GM19455 (cell line): ENCODE results near the gene OSBPL5.

ENCODE experiments used
- ATAC-seq: cut with Tn5 transposase; IDR thresholded peaks from one replicate; pipeline ENCODE4 v1.9.1; 2021; ENCODE audit not compliant: unreplicated experiment

OSBPL5 gene

DNA sequence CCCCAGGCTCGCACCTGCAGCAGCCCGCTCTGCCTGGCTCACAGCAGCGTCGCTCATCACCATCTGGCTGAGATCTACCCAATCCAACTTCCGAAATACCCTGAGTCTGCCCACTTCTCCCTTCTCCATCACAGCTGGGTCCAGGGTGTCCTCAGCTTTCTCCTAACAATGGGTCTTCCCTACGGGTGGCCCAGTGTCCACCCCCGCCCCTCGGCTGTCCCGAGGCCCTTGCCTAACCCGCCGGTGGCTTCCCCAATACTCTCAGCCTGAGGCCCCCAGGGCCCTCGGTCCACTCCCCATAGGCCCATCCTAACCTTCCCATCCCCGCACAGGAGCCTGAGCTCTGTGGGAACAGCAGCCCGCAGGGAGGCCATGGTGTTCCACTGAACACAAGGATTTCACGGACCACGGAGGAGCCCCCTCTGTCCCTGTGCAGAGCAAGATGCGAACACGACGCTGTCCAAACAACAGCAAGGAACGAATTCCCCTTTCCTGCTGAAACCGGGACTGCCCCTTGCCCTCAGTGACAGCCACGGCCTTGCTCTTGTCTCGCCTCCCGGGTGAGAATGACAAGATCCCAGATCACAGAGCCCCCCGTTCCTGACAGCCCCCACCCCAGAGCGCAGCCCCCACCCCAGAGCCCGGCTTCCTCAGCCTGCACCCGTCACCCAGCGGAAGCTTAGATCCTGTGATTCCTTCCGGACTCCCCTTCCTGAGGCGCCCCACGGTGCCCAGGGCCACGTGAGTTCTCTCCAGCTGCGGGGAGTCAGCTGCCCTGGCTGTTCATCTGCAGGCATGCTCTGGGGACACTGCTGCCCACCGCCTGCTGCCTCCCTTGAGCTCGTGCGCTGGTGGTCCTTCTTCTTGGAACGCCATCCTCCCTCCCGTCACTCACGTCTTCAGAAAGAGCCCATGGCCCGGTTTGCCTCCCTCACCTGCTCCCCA, 59.0 kb downstream of the OSBPL5 start:
- ATAC-seq, result no peak

DNA sequence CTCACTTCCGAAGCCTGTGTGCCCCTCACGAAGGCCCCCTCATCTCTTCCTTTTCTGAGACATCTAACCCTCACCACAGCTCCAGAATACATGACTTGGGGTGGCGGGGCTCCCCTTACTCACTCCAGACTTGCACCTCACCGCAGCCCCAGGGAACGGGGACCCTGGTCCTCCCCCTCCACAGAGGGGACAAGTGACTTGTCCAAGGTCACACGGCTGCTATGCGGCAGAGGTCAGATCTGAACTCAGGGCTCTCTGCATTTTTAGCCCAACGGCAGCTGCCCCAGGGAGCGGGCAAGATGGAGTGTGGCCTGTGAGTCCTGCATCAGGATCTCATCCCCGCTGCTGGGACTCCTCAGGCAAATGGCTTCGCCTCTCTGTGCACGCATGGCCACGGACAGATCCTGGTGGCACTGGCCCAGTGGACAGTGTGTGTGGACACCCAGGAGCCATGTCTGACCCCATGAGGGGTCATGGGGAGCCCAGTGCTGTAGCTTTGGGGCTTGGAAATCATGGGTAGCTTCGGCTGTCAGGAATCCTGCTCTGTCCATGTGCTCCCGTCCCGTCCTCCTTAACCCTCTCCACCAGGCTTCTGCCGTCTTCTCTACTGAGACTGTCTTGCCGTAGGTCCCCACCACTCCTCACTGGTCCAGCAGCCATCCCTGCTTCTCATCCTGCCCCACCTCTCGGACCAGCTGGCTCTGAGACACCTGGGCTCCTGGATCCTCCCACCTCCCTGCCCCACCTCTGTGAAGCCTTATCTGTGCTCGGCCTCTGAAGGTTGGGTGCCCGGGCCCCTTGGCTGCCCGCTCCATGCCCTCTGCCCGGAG, 59.9 kb downstream of the OSBPL5 start:
- no peak for ATAC-seq

DNA sequence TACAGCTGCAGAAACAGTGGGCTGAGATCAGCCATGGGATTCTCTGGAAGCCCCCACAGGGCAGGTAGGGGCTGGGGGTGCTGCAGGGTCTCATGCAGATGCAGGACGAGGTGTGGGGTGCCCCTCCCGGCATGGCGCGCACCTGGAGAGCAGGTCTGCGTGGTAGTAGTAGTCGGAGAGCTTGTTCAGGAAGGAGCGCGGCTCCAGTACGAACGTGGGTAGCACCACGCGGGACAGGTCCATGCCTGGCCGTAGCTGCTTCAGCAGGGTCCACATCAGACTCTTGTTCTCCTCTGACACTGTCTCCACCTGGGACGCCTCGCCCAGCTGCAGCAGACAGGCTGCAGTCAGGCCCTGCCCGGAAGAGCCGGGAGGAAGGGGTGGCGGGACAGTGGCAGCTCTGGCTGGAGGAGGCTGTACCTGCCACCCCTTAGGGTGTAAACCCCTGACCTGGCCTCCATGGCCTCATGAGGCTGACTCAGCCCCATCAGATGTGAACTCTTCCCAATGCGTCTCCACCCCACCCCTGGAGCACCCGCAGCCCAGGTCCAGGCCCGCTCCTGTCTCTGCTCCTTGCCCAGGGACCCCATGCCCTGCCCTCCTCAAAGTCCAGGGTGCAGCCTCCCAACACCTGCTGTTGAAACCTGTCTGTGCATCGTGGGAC, 60.9 kb downstream of the OSBPL5 start:
- no peak for ATAC-seq

DNA sequence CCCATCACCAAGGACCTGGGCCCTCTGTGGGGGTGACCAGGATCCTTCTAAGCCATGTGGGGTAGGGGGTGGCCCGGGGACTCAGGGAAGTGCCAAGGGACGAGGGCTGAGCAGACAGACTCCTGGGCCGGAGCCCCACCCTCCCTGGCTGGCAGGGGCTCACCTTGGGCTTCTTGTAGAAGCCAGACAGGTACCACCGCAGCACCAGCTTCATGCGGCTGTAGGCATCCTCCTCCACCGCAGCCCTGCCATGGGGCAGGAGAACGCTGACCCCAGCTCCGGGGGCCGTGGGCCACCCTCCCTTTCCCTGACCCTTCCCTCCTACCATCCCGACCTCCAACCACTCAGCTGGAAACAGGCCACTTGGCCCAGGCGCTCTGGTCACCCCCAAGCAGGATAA, 62.0 kb downstream of the OSBPL5 start:
- ATAC-seq, result no peak

GRCh38 chr11:3102641-3102921, 62.5 kb downstream of the OSBPL5 start:
- no peak for ATAC-seq

DNA sequence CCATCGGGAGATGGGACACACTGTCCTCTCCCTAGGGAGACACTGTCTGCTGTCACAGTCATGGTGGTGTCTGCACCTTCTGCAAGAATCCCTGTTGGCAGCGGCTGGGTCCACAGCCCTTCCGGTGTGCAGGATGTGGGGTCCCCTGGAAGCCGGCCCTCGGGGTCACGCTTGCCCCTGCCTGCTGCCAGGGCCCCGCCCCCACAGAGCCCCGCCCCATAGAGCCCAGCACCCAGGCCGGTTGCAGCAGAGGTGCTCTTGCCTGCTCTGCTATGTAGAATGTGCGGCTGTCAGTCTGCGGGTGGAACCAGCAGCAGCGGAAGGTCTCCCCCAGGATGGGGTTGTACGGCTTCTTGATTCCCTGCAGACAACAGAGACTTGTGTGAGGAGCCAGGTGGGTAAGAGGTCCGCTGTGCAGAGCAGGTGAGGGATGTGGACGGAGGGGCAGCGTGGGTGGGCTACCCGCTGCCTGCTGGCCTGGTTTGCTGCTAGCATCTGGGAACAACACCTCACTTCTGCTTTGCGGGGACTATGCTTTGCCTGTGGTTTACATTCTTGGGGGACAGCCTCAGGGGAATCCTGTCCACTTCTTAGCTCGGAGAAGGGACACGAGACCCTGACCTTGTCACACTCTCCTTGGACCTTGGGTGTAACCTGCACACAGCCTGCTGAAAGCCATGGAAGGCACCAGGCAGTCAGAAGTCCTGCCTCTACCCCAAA, 63.0 kb downstream of the OSBPL5 start:
- no peak for ATAC-seq

GRCh38 chr11:3099178-3099577, 65.9 kb downstream of the OSBPL5 start:
- no peak for ATAC-seq

DNA sequence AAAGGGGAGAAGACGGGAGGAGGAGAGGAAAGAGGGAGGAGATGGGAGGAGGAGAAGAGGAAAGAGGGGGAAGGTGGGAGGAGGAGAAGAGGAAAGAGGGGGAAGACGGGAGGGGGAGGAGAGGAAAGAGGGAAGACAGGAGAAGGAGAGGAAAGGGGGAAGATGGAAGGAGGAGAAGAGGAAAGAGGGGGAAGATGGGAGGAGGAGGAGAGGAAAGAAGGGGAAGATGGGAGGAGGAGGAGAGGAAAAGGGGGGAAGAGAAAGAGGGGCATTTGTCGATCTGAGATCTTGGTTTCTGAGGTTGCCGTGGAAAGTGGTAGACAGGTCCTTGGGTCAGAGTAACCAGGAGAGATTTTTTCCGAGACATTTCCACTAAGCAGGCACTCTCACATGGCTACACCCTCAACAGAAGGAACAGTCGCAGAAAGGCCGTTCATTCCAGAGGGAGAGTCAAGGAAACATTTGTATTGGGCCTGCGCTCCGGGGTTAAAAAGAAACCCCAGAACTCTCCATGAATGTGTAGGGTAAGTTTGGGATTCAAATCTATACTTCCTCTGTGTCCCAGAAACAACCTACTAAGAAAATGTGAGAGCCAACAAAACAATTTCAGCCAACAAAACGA, 68.1 kb downstream of the OSBPL5 start:
- ATAC-seq, result no peak

- no peak for ATAC-seq
Measured at GRCh38 chr11:3095712-3096361, 69.3 kb downstream of the OSBPL5 start.

DNA sequence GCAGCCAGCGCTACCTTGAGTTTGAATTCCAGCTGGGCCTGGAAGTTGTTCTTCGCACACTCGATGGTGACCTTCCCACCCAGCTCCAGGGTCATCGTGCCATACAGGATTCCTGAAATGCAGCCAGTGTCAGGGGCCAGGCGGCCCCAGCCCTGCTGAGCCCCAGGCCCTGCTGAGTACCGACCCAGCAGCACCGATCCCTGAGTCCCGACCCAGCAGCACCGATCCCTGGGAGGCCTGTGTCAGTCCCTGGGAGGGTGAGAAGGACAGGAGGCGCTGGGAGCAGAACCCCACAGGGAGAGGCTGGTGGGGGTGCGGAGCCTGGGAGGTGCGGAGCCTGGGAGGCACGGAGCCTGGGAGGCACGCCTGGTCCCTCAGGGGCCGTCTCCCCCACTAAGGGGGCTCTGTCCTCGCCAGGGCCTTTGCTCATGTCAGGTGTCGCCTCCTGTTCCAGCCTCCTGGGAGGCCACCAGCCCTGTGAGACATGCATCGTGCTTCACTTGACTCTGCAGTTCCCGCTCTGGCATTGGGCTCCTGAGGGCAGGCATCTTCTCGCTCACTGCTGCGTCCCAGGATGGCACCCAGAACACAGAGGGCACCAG, 70.8 kb downstream of the OSBPL5 start:
- ATAC-seq, result no peak

GRCh38 chr11:3093281-3094191, 71.6 kb downstream of the OSBPL5 start:
- no peak for ATAC-seq

DNA sequence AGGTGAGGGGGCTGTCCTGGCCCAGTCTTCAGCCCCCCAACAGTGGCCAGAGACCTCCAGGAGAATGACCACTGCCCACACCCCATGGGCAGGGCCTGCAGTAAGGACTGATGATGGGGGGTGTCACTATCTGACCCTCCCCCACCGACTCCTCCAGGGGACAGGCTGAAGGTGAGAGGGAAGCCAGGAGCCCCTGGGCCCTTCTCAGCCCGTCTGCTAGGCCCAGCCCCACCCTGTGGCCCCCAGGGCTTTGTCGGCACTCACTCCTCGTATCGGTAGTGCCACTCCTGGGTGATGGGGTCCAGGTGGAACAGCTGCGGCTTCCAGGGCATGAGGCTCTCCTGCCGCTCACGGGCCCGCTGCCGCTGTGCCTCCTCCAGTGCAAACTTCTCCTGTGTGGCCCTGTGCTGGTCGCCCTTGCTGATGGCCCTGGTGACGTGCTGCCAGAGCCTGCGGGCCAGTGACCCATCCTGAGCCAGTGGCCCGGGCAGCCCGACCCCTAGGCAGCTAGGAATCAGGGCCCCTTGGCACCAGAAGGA, 72.4 kb downstream of the OSBPL5 start:
- ATAC-seq, result no peak

- no peak for ATAC-seq
Measured at GRCh38 chr11:3091846-3092602, 73.1 kb downstream of the OSBPL5 start.

DNA sequence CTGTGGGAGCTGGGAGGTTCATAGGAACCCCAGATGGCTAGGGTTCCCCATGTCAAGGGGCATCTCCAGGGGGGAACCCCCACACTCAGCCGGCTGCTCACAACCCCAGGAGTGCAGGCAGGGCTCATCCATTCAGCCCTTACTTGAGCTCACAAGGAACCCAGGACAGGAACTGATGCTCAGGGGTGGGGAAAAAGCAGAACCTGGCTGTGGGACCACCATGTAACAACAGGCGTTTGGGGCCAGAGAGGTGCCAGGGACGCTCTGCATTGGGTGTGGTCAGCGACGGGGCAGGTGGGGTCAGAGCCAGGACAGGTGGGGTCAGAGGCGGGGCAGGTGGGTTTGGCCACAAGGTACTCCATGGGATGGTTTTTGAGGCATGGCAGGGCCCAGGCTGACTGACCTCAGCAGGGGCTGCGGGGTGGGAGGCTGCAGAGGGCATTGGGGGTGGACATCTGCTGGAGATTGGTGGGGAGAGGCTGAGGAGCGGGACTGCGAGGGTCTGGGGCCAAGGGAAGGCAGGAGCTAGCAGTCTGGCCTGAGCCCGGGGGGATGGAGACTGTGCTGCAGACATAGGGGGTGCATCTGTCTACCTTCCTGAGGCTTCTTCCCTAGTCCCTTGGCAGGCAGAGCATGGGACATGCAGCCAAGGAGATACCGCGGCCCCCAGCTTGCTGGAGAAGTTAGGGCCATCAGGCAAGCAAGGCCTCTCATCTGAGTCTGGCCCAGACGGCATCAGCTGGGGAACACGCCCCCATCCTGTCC, 73.8 kb downstream of the OSBPL5 start:
- no peak for ATAC-seq

DNA sequence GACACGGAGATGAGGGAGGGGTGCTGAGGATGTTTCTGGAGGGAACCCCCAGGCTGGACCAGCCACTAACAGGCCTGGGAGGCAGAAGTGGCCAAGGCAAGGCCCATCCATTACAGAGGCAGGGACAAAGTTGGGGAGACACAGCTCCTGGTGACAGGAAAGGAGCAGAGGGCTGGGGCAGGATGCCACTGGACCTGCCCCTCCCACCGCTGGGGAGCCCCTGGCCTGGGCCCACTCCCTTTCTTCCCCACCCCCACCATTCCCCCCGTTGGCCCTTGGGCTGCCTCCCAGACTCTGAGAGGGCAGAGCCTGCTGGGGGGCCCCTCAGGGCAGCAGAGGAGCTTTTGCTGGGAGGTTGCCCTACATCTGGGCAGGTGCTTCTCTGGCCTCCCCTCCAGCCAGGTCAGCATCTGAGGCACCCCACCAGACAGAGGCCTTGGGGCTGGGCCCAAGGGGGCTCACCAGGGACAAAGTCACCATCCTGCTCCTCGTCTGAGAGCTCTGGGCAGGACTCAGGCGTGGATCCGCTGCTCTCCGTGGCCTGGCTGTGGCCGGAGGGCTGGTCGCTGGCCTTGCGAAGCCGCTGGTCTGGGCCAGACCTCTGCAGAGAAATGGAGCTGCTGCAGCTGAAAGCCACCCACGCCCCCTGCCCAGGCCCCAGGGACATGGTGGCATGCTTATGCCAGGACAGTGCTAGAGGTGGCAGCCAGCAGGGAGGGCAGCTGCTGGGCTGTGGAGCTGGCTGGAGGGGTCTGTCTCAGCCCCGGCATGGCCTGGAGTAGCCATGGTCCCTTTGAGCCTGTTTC, 74.8 kb downstream of the OSBPL5 start:
- no peak for ATAC-seq
